GM12873 (cell line): ENCODE measurements around the gene VARS2.
A peak's percentile ranks its signal among the peaks of the same experiment; 100 is the strongest.

ENCODE experiments used
- CTCF ChIP-seq: IDR thresholded peaks from 2 replicates; pipeline ENCODE4 v1.5.1; 2012; ENCODE audit warnings: low read depth, mild to moderate bottlenecking, moderate library complexity, low read length, control low read depth; ENCODE audit not compliant: insufficient read depth; ENCODE audit errors: missing control alignments

VARS2 gene

DNA sequence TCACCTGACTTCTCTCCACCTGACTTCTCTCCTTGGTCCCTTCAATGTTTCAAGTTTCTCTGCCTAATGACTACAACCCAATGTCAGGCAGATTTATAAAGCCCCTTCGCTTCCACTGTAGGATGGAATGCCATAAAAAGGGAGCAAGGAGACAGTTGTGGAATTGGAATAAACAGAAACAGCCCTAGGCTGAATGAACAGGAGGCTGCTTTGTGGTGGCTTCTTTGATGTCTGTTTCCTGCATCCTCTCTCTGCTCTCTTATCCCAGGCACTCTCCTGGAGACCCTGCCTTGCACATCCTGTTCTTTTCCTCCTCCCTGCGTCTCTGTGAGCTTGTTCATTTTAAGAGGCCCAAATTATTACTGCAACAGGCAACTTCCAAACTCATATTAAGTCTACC is 43.7 kb downstream of the VARS2 start:
- no peak for TF ChIP-seq CTCF

- no peak for TF ChIP-seq CTCF
Observed at GRCh38 chr6:30960907-30961673, 47.1 kb downstream of the VARS2 start.

- TF ChIP-seq CTCF = no peak
Observed at GRCh38 chr6:30962716-30963115, 48.7 kb downstream of the VARS2 start.

DNA sequence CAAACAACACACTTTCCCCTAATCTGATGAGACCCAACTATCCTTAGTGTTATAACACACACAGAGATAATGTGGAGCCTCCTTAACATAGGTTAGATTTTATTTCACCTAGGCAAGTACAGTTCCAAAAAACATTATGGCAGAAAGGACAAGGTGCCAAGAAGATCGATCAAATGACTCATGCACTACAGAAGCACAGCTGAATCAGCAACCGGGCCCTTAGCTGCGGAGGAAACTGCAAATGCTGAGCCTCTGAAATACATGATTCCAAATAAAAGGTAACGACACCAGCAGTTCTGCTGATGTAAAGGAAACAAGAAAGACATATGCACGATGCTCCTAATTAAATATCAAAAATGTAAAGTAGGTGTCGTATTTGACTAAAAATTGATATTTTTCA is 49.6 kb downstream of the VARS2 start:
- no peak for TF ChIP-seq CTCF

DNA sequence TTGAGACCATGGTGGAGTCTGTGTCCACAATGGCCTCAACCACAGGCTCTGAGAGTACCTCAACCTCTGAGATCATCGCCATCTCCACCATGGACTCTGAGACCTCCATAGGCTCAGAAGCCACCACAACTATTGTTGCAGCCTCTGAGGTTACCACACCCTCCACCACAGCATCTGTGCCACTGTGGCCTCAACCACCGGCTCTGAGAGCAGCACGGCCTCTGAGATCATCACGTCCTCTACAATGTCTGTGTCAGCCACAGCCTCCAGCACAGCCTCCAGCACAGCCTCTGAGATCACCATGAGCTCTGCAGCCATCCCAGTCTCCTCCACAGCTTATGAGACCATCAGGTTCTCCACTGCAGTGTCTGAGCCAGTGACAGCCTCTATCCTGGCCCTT is 50.0 kb downstream of the VARS2 start:
- no peak for TF ChIP-seq CTCF

- no peak for TF ChIP-seq CTCF
Observed at GRCh38 chr6:30965140-30965601, 51.1 kb downstream of the VARS2 start.

DNA sequence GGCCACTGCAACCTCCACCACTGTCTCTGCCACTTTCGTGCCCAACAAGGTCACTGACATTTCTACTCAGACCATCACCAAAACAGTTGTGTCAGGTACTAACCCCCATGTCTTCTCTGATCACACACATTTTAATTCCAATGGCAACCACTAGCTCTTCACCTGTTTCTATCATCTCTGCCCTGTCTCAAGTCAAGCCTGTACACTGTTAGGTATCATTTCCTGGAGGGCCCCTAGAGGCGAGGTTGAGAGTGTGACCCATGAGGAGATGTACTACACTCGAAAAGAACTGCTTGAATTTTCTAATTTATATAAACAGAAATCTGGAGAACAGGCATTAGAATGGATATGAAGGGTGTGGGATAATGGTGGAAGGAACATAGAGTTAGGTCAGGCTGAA is 52.1 kb downstream of the VARS2 start:
- peak; percentile 16 for TF ChIP-seq CTCF
